ENCODE data around the gene WDR54.

The WDR54 gene

DNA sequence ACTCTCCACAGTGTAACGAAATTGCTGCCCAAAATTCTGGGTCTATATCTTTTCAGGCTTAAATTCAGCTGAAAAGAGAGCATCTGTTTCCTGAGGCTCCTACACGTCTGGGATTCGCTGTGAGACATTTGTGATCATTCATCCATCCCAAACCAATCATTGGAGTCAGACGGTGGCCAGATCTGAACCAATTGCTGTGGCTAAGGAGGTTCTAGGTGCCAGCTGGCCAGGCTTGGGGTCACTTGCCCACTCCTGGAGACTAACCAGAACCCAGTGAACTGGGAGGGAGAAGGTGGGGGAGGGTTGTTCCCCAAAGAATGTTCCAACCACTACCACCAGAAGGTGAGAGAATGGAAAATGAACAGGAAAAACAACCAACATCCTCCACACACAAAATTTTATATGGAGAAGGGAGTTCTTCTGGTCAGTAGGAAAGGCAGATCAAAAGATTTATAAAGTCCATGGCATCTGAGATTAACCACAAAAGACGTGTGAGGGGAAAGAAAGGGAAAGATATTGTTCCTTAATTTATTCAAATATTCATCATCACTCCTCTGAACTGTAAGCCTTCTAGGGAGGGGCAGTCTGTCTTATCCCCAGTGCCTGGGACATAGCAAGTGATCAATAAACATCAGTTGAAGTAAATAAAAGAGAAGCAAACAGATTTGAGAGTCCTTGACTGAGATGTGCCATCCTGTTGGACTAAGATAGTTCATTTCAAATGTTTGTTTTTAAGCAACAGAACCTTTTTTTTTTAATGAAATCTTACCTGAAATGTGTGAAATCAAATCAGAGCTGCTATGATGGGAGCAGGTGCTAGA lies 23.2 kb downstream of the WDR54 start:
- H4K20me1 ChIP-seq (ENCODE audit: control insufficient read depth, insufficient read depth, low read depth, low read length), result no peaks in the 10 kb centered on the region
- H3K9me3 ChIP-seq (ENCODE audit: control insufficient read depth, insufficient read depth, low read length), result no peaks in the 10 kb centered on the region
- H3K4me3 ChIP-seq (ENCODE audit: low read length), result peak overlapping the region; percentile 16; the same call in 1 of the 2 replicates
- no peak overlapping the region for H3K27ac ChIP-seq (ENCODE audit: low read depth, low read length)
- peaks cover 30% of the 10 kb centered on the region for H3K4me1 ChIP-seq (ENCODE audit: control insufficient read depth, low read length)
- no peaks in the 10 kb centered on the region for H3K36me3 ChIP-seq (ENCODE audit: control insufficient read depth, low read length)
- H3K27me3 ChIP-seq (ENCODE audit: control insufficient read depth, low read length), result peaks cover 31% of the 10 kb centered on the region
- no peaks in the 10 kb centered on the region for H3K79me2 ChIP-seq (ENCODE audit: control insufficient read depth, low read length)
- TF ChIP-seq, protein P1, sequence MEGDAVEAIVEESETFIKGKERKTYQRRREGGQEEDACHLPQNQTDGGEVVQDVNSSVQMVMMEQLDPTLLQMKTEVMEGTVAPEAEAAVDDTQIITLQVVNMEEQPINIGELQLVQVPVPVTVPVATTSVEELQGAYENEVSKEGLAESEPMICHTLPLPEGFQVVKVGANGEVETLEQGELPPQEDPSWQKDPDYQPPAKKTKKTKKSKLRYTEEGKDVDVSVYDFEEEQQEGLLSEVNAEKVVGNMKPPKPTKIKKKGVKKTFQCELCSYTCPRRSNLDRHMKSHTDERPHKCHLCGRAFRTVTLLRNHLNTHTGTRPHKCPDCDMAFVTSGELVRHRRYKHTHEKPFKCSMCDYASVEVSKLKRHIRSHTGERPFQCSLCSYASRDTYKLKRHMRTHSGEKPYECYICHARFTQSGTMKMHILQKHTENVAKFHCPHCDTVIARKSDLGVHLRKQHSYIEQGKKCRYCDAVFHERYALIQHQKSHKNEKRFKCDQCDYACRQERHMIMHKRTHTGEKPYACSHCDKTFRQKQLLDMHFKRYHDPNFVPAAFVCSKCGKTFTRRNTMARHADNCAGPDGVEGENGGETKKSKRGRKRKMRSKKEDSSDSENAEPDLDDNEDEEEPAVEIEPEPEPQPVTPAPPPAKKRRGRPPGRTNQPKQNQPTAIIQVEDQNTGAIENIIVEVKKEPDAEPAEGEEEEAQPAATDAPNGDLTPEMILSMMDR (IDR thresholded peaks at IDR 0.05; ENCODE audit: low read depth, low read length, poor library complexity, severe bottlenecking), result no peak
- no peak for TF ChIP-seq EZH2phosphoT487 (IDR thresholded peaks at IDR 0.05; ENCODE audit: borderline replicate concordance, low read length)
- no peaks in the 10 kb centered on the region for H3F3A ChIP-seq (ENCODE audit: control insufficient read depth, insufficient read depth)
- H3K9me2 ChIP-seq (replicated peaks; ENCODE audit: control insufficient read depth, low read length), result no peaks in the 10 kb centered on the region
- peak overlapping the region; percentile 33 for H3K4me2 ChIP-seq (ENCODE audit: low read length)

DNA sequence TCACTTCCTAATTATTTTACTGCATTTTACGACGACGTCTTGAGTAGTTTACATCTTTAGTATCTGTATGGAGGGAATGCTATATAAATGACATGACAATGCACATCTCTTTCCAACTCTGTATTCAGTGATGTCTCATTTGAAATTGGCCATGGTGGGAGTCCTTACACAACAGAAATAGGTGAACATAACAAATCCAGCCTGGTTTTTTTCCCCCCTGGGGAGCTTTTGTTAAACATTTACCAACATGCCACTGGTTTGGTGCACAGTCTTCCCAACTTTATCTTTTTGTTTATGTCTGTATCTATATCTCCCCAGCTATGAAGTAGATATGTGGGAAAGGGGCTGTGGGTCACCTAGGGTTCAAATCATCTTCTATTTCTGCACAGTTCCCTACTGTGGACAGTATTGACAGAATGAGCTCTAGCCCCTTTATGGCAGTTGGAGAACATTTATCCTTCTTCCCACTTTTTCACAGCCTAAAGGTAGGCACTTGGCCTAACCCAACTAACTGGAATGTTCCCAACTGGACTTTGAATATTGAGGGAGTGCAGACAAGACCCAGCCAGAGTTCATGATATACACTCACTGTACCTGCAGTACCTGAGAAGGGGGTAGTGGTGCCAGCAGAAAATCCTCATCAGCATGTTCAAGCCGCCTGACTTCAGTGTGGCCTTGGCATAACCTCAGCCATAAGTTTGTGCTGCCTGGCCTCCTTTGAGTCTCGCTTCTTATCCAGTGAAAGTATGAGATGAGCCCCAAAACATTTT lies 25.9 kb downstream of the WDR54 start:
- TF ChIP-seq EZH2phosphoT487 (IDR thresholded peaks at IDR 0.05; ENCODE audit: borderline replicate concordance, low read length), result no peak
- TF ChIP-seq, protein P1 (IDR thresholded peaks at IDR 0.05; ENCODE audit: low read depth, low read length, poor library complexity, severe bottlenecking), result no peak
- H3K27ac ChIP-seq (ENCODE audit: low read depth, low read length), result no peak overlapping the region
- H3K36me3 ChIP-seq (ENCODE audit: control insufficient read depth, low read length), result no peaks in the 10 kb centered on the region
- H3K79me2 ChIP-seq (ENCODE audit: control insufficient read depth, low read length), result no peaks in the 10 kb centered on the region
- peaks cover 15% of the 10 kb centered on the region for H3K27me3 ChIP-seq (ENCODE audit: control insufficient read depth, low read length)
- no peaks in the 10 kb centered on the region for H3K9me2 ChIP-seq (replicated peaks; ENCODE audit: control insufficient read depth, low read length)
- no peaks in the 10 kb centered on the region for H3K9me3 ChIP-seq (ENCODE audit: control insufficient read depth, insufficient read depth, low read length)
- H3K4me3 ChIP-seq (ENCODE audit: low read length), result no peak overlapping the region
- H3F3A ChIP-seq (ENCODE audit: control insufficient read depth, insufficient read depth), result peaks cover 1% of the 10 kb centered on the region; the same call in 1 of the 2 replicates
- no peak overlapping the region for H3K4me2 ChIP-seq (ENCODE audit: low read length)
- H3K4me1 ChIP-seq (ENCODE audit: control insufficient read depth, low read length), result peaks cover 16% of the 10 kb centered on the region
- H4K20me1 ChIP-seq (ENCODE audit: control insufficient read depth, insufficient read depth, low read depth, low read length), result no peaks in the 10 kb centered on the region

DNA sequence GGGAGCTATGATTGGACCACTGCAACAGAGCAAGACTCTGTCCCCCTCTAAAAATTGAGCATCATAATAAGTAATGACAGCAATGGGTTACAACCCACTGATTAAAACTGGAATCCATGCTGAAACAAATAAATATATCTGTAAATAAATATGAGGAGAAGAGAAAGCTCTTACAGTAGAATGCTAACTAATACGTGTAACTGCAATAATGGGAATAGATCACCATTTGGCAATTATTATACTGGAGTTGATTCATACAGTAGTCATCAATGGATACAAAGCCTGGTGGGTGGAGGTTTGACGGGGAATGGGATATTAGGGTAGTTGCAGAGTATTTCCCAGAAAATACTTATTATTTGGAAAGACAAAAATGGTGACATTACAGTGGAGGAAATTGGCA lies 27.2 kb downstream of the WDR54 start:
- H3K36me3 ChIP-seq (ENCODE audit: control insufficient read depth, low read length), result no peaks in the 10 kb centered on the region
- H3K4me2 ChIP-seq (ENCODE audit: low read length), result no peak overlapping the region
- no peaks in the 10 kb centered on the region for H4K20me1 ChIP-seq (ENCODE audit: control insufficient read depth, insufficient read depth, low read depth, low read length)
- H3K27ac ChIP-seq (ENCODE audit: low read depth, low read length), result no peak overlapping the region
- H3K4me3 ChIP-seq (ENCODE audit: low read length), result no peak overlapping the region
- H3F3A ChIP-seq (ENCODE audit: control insufficient read depth, insufficient read depth), result peaks cover 5% of the 10 kb centered on the region
- no peaks in the 10 kb centered on the region for H3K9me2 ChIP-seq (replicated peaks; ENCODE audit: control insufficient read depth, low read length)
- H3K9me3 ChIP-seq (ENCODE audit: control insufficient read depth, insufficient read depth, low read length), result no peaks in the 10 kb centered on the region
- TF ChIP-seq, protein P1 (IDR thresholded peaks at IDR 0.05; ENCODE audit: low read depth, low read length, poor library complexity, severe bottlenecking), result no peak
- TF ChIP-seq EZH2phosphoT487 (IDR thresholded peaks at IDR 0.05; ENCODE audit: borderline replicate concordance, low read length), result no peak
- peaks cover 22% of the 10 kb centered on the region for H3K4me1 ChIP-seq (ENCODE audit: control insufficient read depth, low read length)
- H3K79me2 ChIP-seq (ENCODE audit: control insufficient read depth, low read length), result no peaks in the 10 kb centered on the region
- peaks cover 14% of the 10 kb centered on the region for H3K27me3 ChIP-seq (ENCODE audit: control insufficient read depth, low read length)
